ENCODE data around the gene BDKRB2. TPM values are rescaled to one million over a fixed set of nuclear protein-coding genes. Genes with fewer than 3 reads are reported as not detected.

The BDKRB2 gene
- total and polyA plus RNA-seq, 2 experiments from 2014 or later, result 0.14 to 0.21 TPM

GRCh38 chr14:96164861-96165490 is 39.7 kb upstream of the BDKRB2 start (continued):
- no peak for TF ChIP-seq POLR2AphosphoS5 (IDR thresholded peaks at IDR 0.05; ENCODE audit: low read depth)
- no peak for TF ChIP-seq CTCF (conservative IDR thresholded peaks at IDR 0.05; ENCODE audit: low read depth in 2 of 2)
- no peak for TF ChIP-seq NANOG (IDR thresholded peaks at IDR 0.05; ENCODE audit: borderline replicate concordance)

- Histone ChIP-seq H3K4me3 (no peak overlapping the region), H3K27ac (ENCODE audit: low read depth) (no peak overlapping the region), H3K4me1 (ENCODE audit: insufficient read depth) (no peaks in the 10 kb centered on the region), H3K27me3 (ENCODE audit: insufficient read depth) (no peaks in the 10 kb centered on the region), H3K79me2 (replicated peaks; ENCODE audit: insufficient read depth) (no peaks in the 10 kb centered on the region), H2AFZ (no peak overlapping the region), H3K4me2 (no peak overlapping the region), H4K20me1 (replicated peaks; ENCODE audit: insufficient read depth) (no peaks in the 10 kb centered on the region), H3K36me3 (ENCODE audit: insufficient read depth) (no peaks in the 10 kb centered on the region), H3K9me2 (ENCODE audit: insufficient read depth) (no peaks in the 10 kb centered on the region), H3F3A (replicated peaks; ENCODE audit: low read depth) (no peaks in the 10 kb centered on the region)
- no peak for DNase-seq (ENCODE audit: low spot score)
- peaks cover 2% of the 10 kb centered on the region for H3K27me3 Mint-ChIP-seq (ENCODE audit: insufficient read depth, low read depth, poor library complexity)
- no peak for ATAC-seq
- no peaks in the 10 kb centered on the region for H3K4me1 Mint-ChIP-seq
- H3K27ac Mint-ChIP-seq, result no peak overlapping the region
- H3K4me3 Mint-ChIP-seq, result no peak overlapping the region
- no peaks in the 10 kb centered on the region for H3K36me3 Mint-ChIP-seq (ENCODE audit: low read depth)
- no peaks in the 10 kb centered on the region; the same call in 2 of the 3 replicates for H3K9me3 Mint-ChIP-seq
- TF ChIP-seq REST (IDR thresholded peaks at IDR 0.05; ENCODE audit: unreplicated experiment) (no peak), POLR2AphosphoS5 (IDR thresholded peaks at IDR 0.05; ENCODE audit: low read depth) (no peak), NANOG (IDR thresholded peaks at IDR 0.05; ENCODE audit: borderline replicate concordance) (no peak), JUNB (IDR thresholded peaks at IDR 0.05; ENCODE audit: unreplicated experiment) (no peak), ZNF331 (CRISPR knock-in tag; IDR thresholded peaks at IDR 0.05; ENCODE audit: low read depth) (no peak), EZH2 (IDR thresholded peaks at IDR 0.05; ENCODE audit: low read depth, unreplicated experiment) (no peak), ETS1 (IDR thresholded peaks at IDR 0.05) (no peak), CREB1 (CRISPR knock-in tag; IDR thresholded peaks at IDR 0.05; ENCODE audit: low read depth) (no peak), EZH2phosphoT487 (IDR thresholded peaks at IDR 0.05; ENCODE audit: unreplicated experiment) (no peak), CTCF (conservative IDR thresholded peaks at IDR 0.05; ENCODE audit: low read depth in 2 of 2) (no peak)
Measured at GRCh38 chr14:96165493-96166436, 38.9 kb upstream of the BDKRB2 start.

Measured in GM23338 (cell line).